HL-60 (cell line): ENCODE results near the gene MACIR.

Experiments used
- DNase-seq, 2 experiments: peaks; one replicate each; pipeline ENCODE4 v3.0.0-alpha.2; 2010 to 2020; ENCODE audit warnings: low read depth in 1 of 2, low spot score in 1 of 2
- H3K27ac ChIP-seq: fragments of 250-450 bp; sonication (Bioruptor Pico); replicated peaks from 2 replicates; pipeline ENCODE4 v1.5.1; 2020; ENCODE audit warnings: mild to moderate bottlenecking, moderate library complexity
- H3K27me3 ChIP-seq: fragments of 250-450 bp; sonication (Bioruptor Pico); 2 replicates; pipeline ENCODE4 v1.5.1; 2021; ENCODE audit warnings: mild to moderate bottlenecking, moderate library complexity; ENCODE audit not compliant: insufficient read depth, poor library complexity, severe bottlenecking
- H3K4me3 ChIP-seq: replicated peaks from 2 replicates; pipeline ENCODE4 v1.5.1; 2011; ENCODE audit warnings: mild to moderate bottlenecking, control low read depth, low read length; ENCODE audit not compliant: insufficient read depth
- GABPA ChIP-seq: IDR thresholded peaks from 2 replicates; pipeline ENCODE4 v1.6.1; 2012; ENCODE audit warnings: low read depth
- POLR2AphosphoS5 ChIP-seq: IDR thresholded peaks from 2 replicates; pipeline ENCODE4 v1.6.1; 2012; ENCODE audit warnings: low read depth
- SPI1 ChIP-seq: IDR thresholded peaks from 2 replicates; pipeline ENCODE4 v1.6.1; 2012; ENCODE audit warnings: low read depth, mild to moderate bottlenecking, borderline replicate concordance
- TF ChIP-seq, protein P1 (sequence below): IDR thresholded peaks from 2 replicates; pipeline ENCODE4 v1.6.1; 2012; ENCODE audit warnings: low read depth; ENCODE audit not compliant: insufficient replicate concordance
- TF ChIP-seq, protein P2 (sequence below): IDR thresholded peaks from one replicate; pipeline ENCODE4 v1.5.1; 2011; ENCODE audit warnings: low read length, control low read depth, inconsistent platforms; ENCODE audit not compliant: insufficient read depth

MACIR gene

GRCh38 chr5:103298117-103298516 lies 39.6 kb downstream of the MACIR start:
- H3K27me3 ChIP-seq = no peaks in the 10 kb centered on the region
- no peak overlapping the region for H3K4me3 ChIP-seq
- TF ChIP-seq POLR2AphosphoS5 (no peak), SPI1 (no peak), GABPA (no peak)
- TF ChIP-seq, protein P1, sequence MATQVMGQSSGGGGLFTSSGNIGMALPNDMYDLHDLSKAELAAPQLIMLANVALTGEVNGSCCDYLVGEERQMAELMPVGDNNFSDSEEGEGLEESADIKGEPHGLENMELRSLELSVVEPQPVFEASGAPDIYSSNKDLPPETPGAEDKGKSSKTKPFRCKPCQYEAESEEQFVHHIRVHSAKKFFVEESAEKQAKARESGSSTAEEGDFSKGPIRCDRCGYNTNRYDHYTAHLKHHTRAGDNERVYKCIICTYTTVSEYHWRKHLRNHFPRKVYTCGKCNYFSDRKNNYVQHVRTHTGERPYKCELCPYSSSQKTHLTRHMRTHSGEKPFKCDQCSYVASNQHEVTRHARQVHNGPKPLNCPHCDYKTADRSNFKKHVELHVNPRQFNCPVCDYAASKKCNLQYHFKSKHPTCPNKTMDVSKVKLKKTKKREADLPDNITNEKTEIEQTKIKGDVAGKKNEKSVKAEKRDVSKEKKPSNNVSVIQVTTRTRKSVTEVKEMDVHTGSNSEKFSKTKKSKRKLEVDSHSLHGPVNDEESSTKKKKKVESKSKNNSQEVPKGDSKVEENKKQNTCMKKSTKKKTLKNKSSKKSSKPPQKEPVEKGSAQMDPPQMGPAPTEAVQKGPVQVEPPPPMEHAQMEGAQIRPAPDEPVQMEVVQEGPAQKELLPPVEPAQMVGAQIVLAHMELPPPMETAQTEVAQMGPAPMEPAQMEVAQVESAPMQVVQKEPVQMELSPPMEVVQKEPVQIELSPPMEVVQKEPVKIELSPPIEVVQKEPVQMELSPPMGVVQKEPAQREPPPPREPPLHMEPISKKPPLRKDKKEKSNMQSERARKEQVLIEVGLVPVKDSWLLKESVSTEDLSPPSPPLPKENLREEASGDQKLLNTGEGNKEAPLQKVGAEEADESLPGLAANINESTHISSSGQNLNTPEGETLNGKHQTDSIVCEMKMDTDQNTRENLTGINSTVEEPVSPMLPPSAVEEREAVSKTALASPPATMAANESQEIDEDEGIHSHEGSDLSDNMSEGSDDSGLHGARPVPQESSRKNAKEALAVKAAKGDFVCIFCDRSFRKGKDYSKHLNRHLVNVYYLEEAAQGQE = no peak
- TF ChIP-seq, protein P2, sequence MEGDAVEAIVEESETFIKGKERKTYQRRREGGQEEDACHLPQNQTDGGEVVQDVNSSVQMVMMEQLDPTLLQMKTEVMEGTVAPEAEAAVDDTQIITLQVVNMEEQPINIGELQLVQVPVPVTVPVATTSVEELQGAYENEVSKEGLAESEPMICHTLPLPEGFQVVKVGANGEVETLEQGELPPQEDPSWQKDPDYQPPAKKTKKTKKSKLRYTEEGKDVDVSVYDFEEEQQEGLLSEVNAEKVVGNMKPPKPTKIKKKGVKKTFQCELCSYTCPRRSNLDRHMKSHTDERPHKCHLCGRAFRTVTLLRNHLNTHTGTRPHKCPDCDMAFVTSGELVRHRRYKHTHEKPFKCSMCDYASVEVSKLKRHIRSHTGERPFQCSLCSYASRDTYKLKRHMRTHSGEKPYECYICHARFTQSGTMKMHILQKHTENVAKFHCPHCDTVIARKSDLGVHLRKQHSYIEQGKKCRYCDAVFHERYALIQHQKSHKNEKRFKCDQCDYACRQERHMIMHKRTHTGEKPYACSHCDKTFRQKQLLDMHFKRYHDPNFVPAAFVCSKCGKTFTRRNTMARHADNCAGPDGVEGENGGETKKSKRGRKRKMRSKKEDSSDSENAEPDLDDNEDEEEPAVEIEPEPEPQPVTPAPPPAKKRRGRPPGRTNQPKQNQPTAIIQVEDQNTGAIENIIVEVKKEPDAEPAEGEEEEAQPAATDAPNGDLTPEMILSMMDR = no peak
- H3K27ac ChIP-seq = no peak overlapping the region
- DNase-seq = no peak

DNA sequence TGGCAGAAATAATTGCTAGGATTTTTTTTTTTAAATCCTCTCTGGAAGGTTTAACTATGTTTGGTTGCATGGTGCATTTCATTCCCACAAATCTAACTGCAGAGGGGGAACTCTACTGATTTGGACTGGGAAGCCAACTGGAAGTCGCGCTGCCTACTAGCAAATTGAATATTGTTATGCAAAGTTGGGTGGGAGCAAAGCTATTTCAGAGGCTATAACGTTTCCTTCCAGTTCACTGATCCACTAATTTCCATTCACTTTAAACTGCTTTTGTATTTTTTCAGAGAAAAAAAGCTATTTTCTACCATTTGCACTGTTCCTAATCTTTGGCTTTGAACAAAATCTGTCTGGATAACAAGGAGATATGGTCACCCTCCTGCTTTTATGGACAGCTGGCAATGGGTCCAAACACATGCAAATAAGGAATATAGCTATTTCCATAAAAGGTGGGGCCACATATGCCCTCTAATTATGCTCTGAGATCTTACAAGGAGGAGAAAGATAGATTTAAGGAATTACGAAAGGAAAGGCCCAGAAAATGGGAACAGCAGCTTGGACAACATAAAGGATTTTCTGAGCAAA lies 40.1 kb downstream of the MACIR start:
- no peaks in the 10 kb centered on the region for H3K27me3 ChIP-seq

DNA sequence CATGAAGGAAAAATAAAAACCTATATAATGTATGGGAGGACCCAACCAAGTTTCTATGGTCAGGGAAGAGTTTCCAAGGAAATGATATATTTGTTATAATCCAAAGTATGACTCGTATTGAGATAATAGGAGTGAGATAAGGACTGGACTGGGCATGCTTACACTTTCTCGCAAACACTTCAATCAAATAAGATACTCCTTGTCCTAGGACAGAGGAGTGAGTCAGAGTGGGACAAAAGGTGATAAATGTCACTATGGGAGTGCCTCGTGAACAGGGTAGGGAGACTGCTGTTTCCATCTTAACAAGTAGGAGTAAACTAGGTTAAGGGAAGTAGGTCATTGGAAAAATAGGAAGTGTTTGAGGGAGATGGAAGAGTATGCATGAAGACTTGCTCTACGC lies 47.2 kb downstream of the MACIR start:
- DNase-seq = no peak
- no peaks in the 10 kb centered on the region for H3K27me3 ChIP-seq
- no peak overlapping the region for H3K4me3 ChIP-seq
- no peak overlapping the region for H3K27ac ChIP-seq
- TF ChIP-seq, protein P1 = no peak
- TF ChIP-seq SPI1 = no peak
- TF ChIP-seq, protein P2 = no peak
- no peak for TF ChIP-seq GABPA
- TF ChIP-seq POLR2AphosphoS5 = no peak

More for the DNA sequence above, 40.1 kb downstream of the MACIR start:
- Histone ChIP-seq H3K4me3 (no peak overlapping the region), H3K27ac (no peak overlapping the region)
- TF ChIP-seq GABPA (no peak), POLR2AphosphoS5 (no peak), SPI1 (no peak)
- TF ChIP-seq, protein P2 = no peak
- TF ChIP-seq, protein P1 = no peak
- DNase-seq = no peak
